ENCODE measurements around the gene NBPF6.
"Not testable (repeated sequence)": the region's sequence is repeated elsewhere in the genome, so short reads cannot be mapped to it uniquely, and the experiment has no call there.

Gene NBPF6

GRCh38 chr1:108461758-108462157 is 11.6 kb downstream of the NBPF6 start:
- not testable (repeated sequence) for H3K27me3 ChIP-seq (ENCODE audit: control insufficient read depth in 1 of 2, insufficient read depth in 2 of 2, low read length in 2 of 2); H3K9me3 ChIP-seq (ENCODE audit: control insufficient read depth in 1 of 2, low read length in 2 of 2); H3K27ac ChIP-seq (ENCODE audit: low read depth, low read length); H3K4me3 ChIP-seq (ENCODE audit: low read depth in 1 of 2, low read length in 2 of 2); H3K36me3 ChIP-seq (ENCODE audit: control insufficient read depth in 1 of 2, insufficient read depth in 2 of 2, low read length in 2 of 2); H3K9ac ChIP-seq (ENCODE audit: low read depth in 1 of 2, low read length in 2 of 2); H3K4me1 ChIP-seq (ENCODE audit: control insufficient read depth in 1 of 2, insufficient read depth in 2 of 2, low read length in 2 of 2)

GRCh38 chr1:108463962-108464361 is 13.8 kb downstream of the NBPF6 start:
- H3K36me3 ChIP-seq (ENCODE audit: control insufficient read depth in 1 of 2, insufficient read depth in 2 of 2, low read length in 2 of 2); H3K9ac ChIP-seq (ENCODE audit: low read depth in 1 of 2, low read length in 2 of 2); H3K27ac ChIP-seq (ENCODE audit: low read depth, low read length); H3K4me1 ChIP-seq (ENCODE audit: control insufficient read depth in 1 of 2, insufficient read depth in 2 of 2, low read length in 2 of 2); H3K4me3 ChIP-seq (ENCODE audit: low read depth in 1 of 2, low read length in 2 of 2); H3K27me3 ChIP-seq (ENCODE audit: control insufficient read depth in 1 of 2, insufficient read depth in 2 of 2, low read length in 2 of 2); H3K9me3 ChIP-seq (ENCODE audit: control insufficient read depth in 1 of 2, low read length in 2 of 2): not testable (repeated sequence)

GRCh38 chr1:108466166-108466565 is 16.0 kb downstream of the NBPF6 start:
- H3K27ac ChIP-seq (ENCODE audit: low read depth, low read length); H3K4me3 ChIP-seq (ENCODE audit: low read depth in 1 of 2, low read length in 2 of 2); H3K9ac ChIP-seq (ENCODE audit: low read depth in 1 of 2, low read length in 2 of 2); H3K4me1 ChIP-seq (ENCODE audit: control insufficient read depth in 1 of 2, insufficient read depth in 2 of 2, low read length in 2 of 2); H3K9me3 ChIP-seq (ENCODE audit: control insufficient read depth in 1 of 2, low read length in 2 of 2); H3K36me3 ChIP-seq (ENCODE audit: control insufficient read depth in 1 of 2, insufficient read depth in 2 of 2, low read length in 2 of 2); H3K27me3 ChIP-seq (ENCODE audit: control insufficient read depth in 1 of 2, insufficient read depth in 2 of 2, low read length in 2 of 2): not testable (repeated sequence)

GRCh38 chr1:108467155-108467554 is 17.0 kb downstream of the NBPF6 start:
- H3K27me3 ChIP-seq (ENCODE audit: control insufficient read depth in 1 of 2, insufficient read depth in 2 of 2, low read length in 2 of 2); H3K9ac ChIP-seq (ENCODE audit: low read depth in 1 of 2, low read length in 2 of 2); H3K4me1 ChIP-seq (ENCODE audit: control insufficient read depth in 1 of 2, insufficient read depth in 2 of 2, low read length in 2 of 2): not testable (repeated sequence)

GRCh38 chr1:108470750-108471149 is 20.6 kb downstream of the NBPF6 start:
- not testable (repeated sequence) for H3K27me3 ChIP-seq (ENCODE audit: control insufficient read depth in 1 of 2, insufficient read depth in 2 of 2, low read length in 2 of 2); H3K9me3 ChIP-seq (ENCODE audit: control insufficient read depth in 1 of 2, low read length in 2 of 2); H3K27ac ChIP-seq (ENCODE audit: low read depth, low read length); H3K4me1 ChIP-seq (ENCODE audit: control insufficient read depth in 1 of 2, insufficient read depth in 2 of 2, low read length in 2 of 2); H3K36me3 ChIP-seq (ENCODE audit: control insufficient read depth in 1 of 2, insufficient read depth in 2 of 2, low read length in 2 of 2); H3K9ac ChIP-seq (ENCODE audit: low read depth in 1 of 2, low read length in 2 of 2); H3K4me3 ChIP-seq (ENCODE audit: low read depth in 1 of 2, low read length in 2 of 2)

More at GRCh38 chr1:108467155-108467554, 17.0 kb downstream of the NBPF6 start:
- not testable (repeated sequence) for H3K4me3 ChIP-seq (ENCODE audit: low read depth in 1 of 2, low read length in 2 of 2); H3K27ac ChIP-seq (ENCODE audit: low read depth, low read length); H3K9me3 ChIP-seq (ENCODE audit: control insufficient read depth in 1 of 2, low read length in 2 of 2); H3K36me3 ChIP-seq (ENCODE audit: control insufficient read depth in 1 of 2, insufficient read depth in 2 of 2, low read length in 2 of 2)

GRCh38 chr1:108474516-108474915 is 24.4 kb downstream of the NBPF6 start:
- not testable (repeated sequence) for H3K9ac ChIP-seq (ENCODE audit: low read depth in 1 of 2, low read length in 2 of 2); H3K4me3 ChIP-seq (ENCODE audit: low read depth in 1 of 2, low read length in 2 of 2); H3K4me1 ChIP-seq (ENCODE audit: control insufficient read depth in 1 of 2, insufficient read depth in 2 of 2, low read length in 2 of 2); H3K36me3 ChIP-seq (ENCODE audit: control insufficient read depth in 1 of 2, insufficient read depth in 2 of 2, low read length in 2 of 2); H3K9me3 ChIP-seq (ENCODE audit: control insufficient read depth in 1 of 2, low read length in 2 of 2); H3K27me3 ChIP-seq (ENCODE audit: control insufficient read depth in 1 of 2, insufficient read depth in 2 of 2, low read length in 2 of 2); H3K27ac ChIP-seq (ENCODE audit: low read depth, low read length)

GRCh38 chr1:108478429-108479015 is 28.4 kb downstream of the NBPF6 start:
- Histone ChIP-seq H3K27ac (ENCODE audit: low read depth, low read length) (no peak overlapping the region), H3K4me1 (ENCODE audit: control insufficient read depth in 1 of 2, insufficient read depth in 2 of 2, low read length in 2 of 2) (no peaks in the 10 kb centered on the region), H3K9ac (ENCODE audit: low read depth in 1 of 2, low read length in 2 of 2) (no peak overlapping the region), H3K4me3 (ENCODE audit: low read depth in 1 of 2, low read length in 2 of 2) (no peak overlapping the region), H3K9me3 (ENCODE audit: control insufficient read depth in 1 of 2, low read length in 2 of 2) (peaks cover 2 to 10% of the 10 kb centered on the region in 2 donors), H3K27me3 (ENCODE audit: control insufficient read depth in 1 of 2, insufficient read depth in 2 of 2, low read length in 2 of 2) (no peaks in the 10 kb centered on the region), H3K36me3 (ENCODE audit: control insufficient read depth in 1 of 2, insufficient read depth in 2 of 2, low read length in 2 of 2) (no peaks in the 10 kb centered on the region)

- Histone ChIP-seq H3K9ac (ENCODE audit: low read depth in 1 of 2, low read length in 2 of 2) (no peak overlapping the region), H3K27me3 (ENCODE audit: control insufficient read depth in 1 of 2, insufficient read depth in 2 of 2, low read length in 2 of 2) (no peaks in the 10 kb centered on the region), H3K9me3 (ENCODE audit: control insufficient read depth in 1 of 2, low read length in 2 of 2) (peaks cover 2 to 10% of the 10 kb centered on the region in 2 donors), H3K36me3 (ENCODE audit: control insufficient read depth in 1 of 2, insufficient read depth in 2 of 2, low read length in 2 of 2) (no peaks in the 10 kb centered on the region), H3K4me3 (ENCODE audit: low read depth in 1 of 2, low read length in 2 of 2) (no peak overlapping the region), H3K27ac (ENCODE audit: low read depth, low read length) (no peak overlapping the region), H3K4me1 (ENCODE audit: control insufficient read depth in 1 of 2, insufficient read depth in 2 of 2, low read length in 2 of 2) (no peaks in the 10 kb centered on the region)
Measured at GRCh38 chr1:108482708-108483107, 32.6 kb downstream of the NBPF6 start.

GRCh38 chr1:108485990-108486389 is 35.8 kb downstream of the NBPF6 start:
- not testable (repeated sequence) for H3K27me3 ChIP-seq (ENCODE audit: control insufficient read depth in 1 of 2, insufficient read depth in 2 of 2, low read length in 2 of 2); H3K9ac ChIP-seq (ENCODE audit: low read depth in 1 of 2, low read length in 2 of 2); H3K36me3 ChIP-seq (ENCODE audit: control insufficient read depth in 1 of 2, insufficient read depth in 2 of 2, low read length in 2 of 2); H3K4me1 ChIP-seq (ENCODE audit: control insufficient read depth in 1 of 2, insufficient read depth in 2 of 2, low read length in 2 of 2); H3K4me3 ChIP-seq (ENCODE audit: low read depth in 1 of 2, low read length in 2 of 2); H3K9me3 ChIP-seq (ENCODE audit: control insufficient read depth in 1 of 2, low read length in 2 of 2); H3K27ac ChIP-seq (ENCODE audit: low read depth, low read length)

- not testable (repeated sequence) for H3K27me3 ChIP-seq (ENCODE audit: control insufficient read depth in 1 of 2, insufficient read depth in 2 of 2, low read length in 2 of 2); H3K4me1 ChIP-seq (ENCODE audit: control insufficient read depth in 1 of 2, insufficient read depth in 2 of 2, low read length in 2 of 2); H3K36me3 ChIP-seq (ENCODE audit: control insufficient read depth in 1 of 2, insufficient read depth in 2 of 2, low read length in 2 of 2); H3K9ac ChIP-seq (ENCODE audit: low read depth in 1 of 2, low read length in 2 of 2); H3K4me3 ChIP-seq (ENCODE audit: low read depth in 1 of 2, low read length in 2 of 2); H3K9me3 ChIP-seq (ENCODE audit: control insufficient read depth in 1 of 2, low read length in 2 of 2); H3K27ac ChIP-seq (ENCODE audit: low read depth, low read length)
Measured at GRCh38 chr1:108486707-108487106, 36.6 kb downstream of the NBPF6 start.

- H3K27ac ChIP-seq (ENCODE audit: low read depth, low read length); H3K27me3 ChIP-seq (ENCODE audit: control insufficient read depth in 1 of 2, insufficient read depth in 2 of 2, low read length in 2 of 2); H3K36me3 ChIP-seq (ENCODE audit: control insufficient read depth in 1 of 2, insufficient read depth in 2 of 2, low read length in 2 of 2); H3K9me3 ChIP-seq (ENCODE audit: control insufficient read depth in 1 of 2, low read length in 2 of 2); H3K9ac ChIP-seq (ENCODE audit: low read depth in 1 of 2, low read length in 2 of 2); H3K4me3 ChIP-seq (ENCODE audit: low read depth in 1 of 2, low read length in 2 of 2); H3K4me1 ChIP-seq (ENCODE audit: control insufficient read depth in 1 of 2, insufficient read depth in 2 of 2, low read length in 2 of 2): not testable (repeated sequence)
Measured at GRCh38 chr1:108495008-108495407, 44.9 kb downstream of the NBPF6 start.
